Measurements from ENCODE around the gene VPS37B. TPM values are rescaled to one million over a fixed set of nuclear protein-coding genes. Genes with fewer than 3 reads are reported as not detected.

The VPS37B gene
- total and polyA plus RNA-seq, 2 experiments from 2014 or later = 31.7 to 47.3 TPM

- H3K36me3 ChIP-seq = no peaks in the 10 kb centered on the region
- no peak overlapping the region for H3K27ac ChIP-seq
- no peak for DNase-seq (ENCODE audit: low read depth in 1 of 2, low spot score in 1 of 2)
- no peak overlapping the region for H3K4me3 ChIP-seq
- TF ChIP-seq CTCF (IDR thresholded peaks at IDR 0.05; ENCODE audit: low read depth, low read length) = no peak
- peaks cover 16% of the 10 kb centered on the region for H3K27me3 ChIP-seq
- no peaks in the 10 kb centered on the region for H3K9me3 ChIP-seq (ENCODE audit: low read depth)
- H3K4me1 ChIP-seq (ENCODE audit: low read depth) = peaks cover 8% of the 10 kb centered on the region
Measured at GRCh38 chr12:122839907-122840554, 55.9 kb downstream of the VPS37B start.

- peaks cover 16% of the 10 kb centered on the region for H3K27me3 ChIP-seq
Measured at GRCh38 chr12:122838841-122839240, 57.1 kb downstream of the VPS37B start.

GRCh38 chr12:122837306-122838265, 58.3 kb downstream of the VPS37B start:
- no peaks in the 10 kb centered on the region for H3K36me3 ChIP-seq
- DNase-seq (ENCODE audit: low read depth in 1 of 2, low spot score in 1 of 2) = no peak
- peaks cover 8% of the 10 kb centered on the region for H3K4me1 ChIP-seq (ENCODE audit: low read depth)
- H3K9me3 ChIP-seq (ENCODE audit: low read depth) = no peaks in the 10 kb centered on the region
- no peak overlapping the region for H3K27ac ChIP-seq
- TF ChIP-seq CTCF (IDR thresholded peaks at IDR 0.05; ENCODE audit: low read depth, low read length) = no peak
- no peak overlapping the region for H3K4me3 ChIP-seq
- H3K27me3 ChIP-seq = peaks cover 16% of the 10 kb centered on the region

More at GRCh38 chr12:122838841-122839240, 57.1 kb downstream of the VPS37B start:
- no peaks in the 10 kb centered on the region for H3K36me3 ChIP-seq
- no peaks in the 10 kb centered on the region for H3K9me3 ChIP-seq (ENCODE audit: low read depth)
- H3K4me1 ChIP-seq (ENCODE audit: low read depth) = peaks cover 8% of the 10 kb centered on the region
- H3K4me3 ChIP-seq = no peak overlapping the region
- no peak overlapping the region for H3K27ac ChIP-seq
- DNase-seq (ENCODE audit: low read depth in 1 of 2, low spot score in 1 of 2) = no peak
- no peak for TF ChIP-seq CTCF (IDR thresholded peaks at IDR 0.05; ENCODE audit: low read depth, low read length)

DNA sequence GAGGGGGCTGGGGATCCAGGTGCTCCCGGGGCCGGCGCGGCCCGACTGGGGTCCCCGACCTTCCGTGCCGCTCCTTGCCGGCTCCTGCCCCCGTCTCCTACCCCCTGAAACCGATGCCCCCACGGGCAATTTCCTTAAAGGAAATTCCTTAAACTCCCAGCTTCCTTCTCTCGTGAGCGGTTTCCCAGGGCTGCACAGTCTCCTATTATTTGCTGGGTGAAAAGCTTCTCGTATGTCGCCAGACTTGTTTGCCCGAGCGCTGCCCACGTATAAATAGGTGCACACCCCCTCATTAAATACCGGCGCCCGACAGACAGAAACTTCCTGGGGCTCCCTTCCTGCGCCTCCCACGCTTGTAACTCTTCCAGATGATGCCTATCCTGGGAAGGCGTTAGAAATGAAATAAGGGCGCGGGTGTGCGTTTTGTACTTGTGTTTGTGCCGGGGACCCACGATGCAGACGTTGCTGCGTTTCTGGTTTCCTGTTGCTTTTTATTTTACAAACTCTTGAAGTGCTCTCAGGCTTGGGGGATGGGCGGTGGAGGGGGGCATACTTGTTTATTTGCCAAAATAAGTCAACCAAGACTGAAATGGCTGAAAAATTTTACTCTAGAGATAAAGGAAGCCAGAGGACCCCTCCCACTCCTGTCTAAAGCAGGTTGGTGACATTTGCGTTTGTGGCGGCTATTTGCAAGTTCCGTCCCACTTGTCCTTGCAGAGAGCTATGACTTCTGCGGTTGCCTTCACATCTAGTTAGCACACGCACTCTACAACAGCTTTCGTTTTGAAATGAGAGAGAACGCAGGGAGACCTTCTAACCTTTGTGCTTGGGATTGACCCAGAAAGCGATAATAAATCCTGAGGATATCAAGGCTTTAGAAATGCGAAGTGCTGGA, 59.6 kb downstream of the VPS37B start:
- DNase-seq (ENCODE audit: low read depth in 1 of 2, low spot score in 1 of 2) = peak in 1 of 2 donors; percentile 41
- Histone ChIP-seq H3K27me3 (peaks cover 24% of the 10 kb centered on the region), H3K4me1 (ENCODE audit: low read depth) (no peaks in the 10 kb centered on the region), H3K27ac (no peak overlapping the region), H3K4me3 (peak overlapping the region; percentile 70), H3K9me3 (ENCODE audit: low read depth) (no peaks in the 10 kb centered on the region), H3K36me3 (no peaks in the 10 kb centered on the region)
- TF ChIP-seq CTCF (IDR thresholded peaks at IDR 0.05; ENCODE audit: low read depth, low read length) = no peak

DNA sequence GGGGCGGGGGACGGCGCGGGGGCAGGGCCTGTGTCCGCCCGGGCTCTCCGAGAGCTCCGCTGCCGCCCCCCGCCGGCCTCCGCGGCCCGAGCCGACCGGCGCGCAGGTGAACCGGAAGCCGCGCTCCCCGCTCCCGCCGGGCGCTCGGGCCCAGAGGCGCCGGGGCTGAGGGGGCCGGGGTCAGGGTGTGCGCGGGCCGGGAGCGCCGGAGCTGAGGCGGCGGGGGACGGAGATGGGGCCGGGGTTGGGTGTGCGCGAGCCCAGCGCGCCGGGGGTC, 60.2 kb downstream of the VPS37B start:
- Histone ChIP-seq H3K27ac (no peak overlapping the region), H3K27me3 (peaks cover 26% of the 10 kb centered on the region), H3K4me1 (ENCODE audit: low read depth) (no peaks in the 10 kb centered on the region), H3K4me3 (peak overlapping the region; percentile 70), H3K9me3 (ENCODE audit: low read depth) (no peaks in the 10 kb centered on the region), H3K36me3 (no peaks in the 10 kb centered on the region)
- TF ChIP-seq CTCF (IDR thresholded peaks at IDR 0.05; ENCODE audit: low read depth, low read length) = no peak
- DNase-seq (ENCODE audit: low read depth in 1 of 2, low spot score in 1 of 2) = peak in 1 of 2 donors; percentile 63
